Uterus (tissue), 2 donors: ENCODE results near the gene GBP4.

ENCODE experiments used
- CTCF ChIP-seq, 4 experiments: fragments of 200-600 bp in 2 of 4; fragments of 450-650 bp in 2 of 4; sonication (generic) in 2 of 4; IDR thresholded peaks; one replicate each; pipeline ENCODE4 v1.5.1; 2016 to 2019; ENCODE audit warnings: antibody characterized with exemption in 4 of 4, mild to moderate bottlenecking in 2 of 4, moderate library complexity in 1 of 4
- POLR2A ChIP-seq, 2 donors: fragments of 450-650 bp; IDR thresholded peaks; one replicate each; pipeline ENCODE4 v1.6.1; 2016; ENCODE audit warnings: antibody characterized with exemption in 2 of 2, mild to moderate bottlenecking in 1 of 2, moderate library complexity in 1 of 2

DNA sequence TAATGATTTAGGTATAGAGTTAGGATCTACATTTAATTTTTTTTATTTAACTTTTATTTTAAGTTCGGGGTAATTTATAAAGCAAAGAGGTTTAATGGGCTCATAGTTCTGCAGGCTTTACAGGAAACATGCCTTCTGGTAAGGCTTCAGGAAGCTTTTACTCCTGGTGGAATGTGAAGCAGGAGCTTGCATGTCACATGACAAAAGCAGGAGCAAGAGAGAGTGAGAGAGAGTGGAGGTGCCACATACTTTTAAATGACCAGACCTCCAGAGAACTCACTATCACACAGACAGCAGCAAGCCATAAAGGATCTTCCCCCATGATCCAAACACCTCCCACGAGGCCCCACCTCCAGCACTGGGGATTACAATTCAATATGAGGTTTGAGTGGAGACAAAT lies 55.3 kb downstream of the GBP4 start:
- TF ChIP-seq CTCF (IDR thresholded peaks at IDR 0.05) (no peak), POLR2A (IDR thresholded peaks at IDR 0.05) (no peak)
